Astrocyte (in vitro differentiated cells and primary cell): ENCODE results near the gene SPNS3.

Experiments
- CTCF ChIP-seq: IDR thresholded peaks from 2 replicates; pipeline ENCODE4 v1.5.1; 2011; ENCODE audit warnings: low read depth, mild to moderate bottlenecking, inconsistent platforms, low read length, moderate library complexity; ENCODE audit not compliant: insufficient read depth
- EZH2 ChIP-seq: IDR thresholded peaks from 2 replicates; pipeline ENCODE4 v1.6.1; 2012; ENCODE audit warnings: mild to moderate bottlenecking, low read length, inconsistent platforms; ENCODE audit not compliant: insufficient read depth

GRCh38 chr17:4405038-4405669, 28.6 kb upstream of the SPNS3 start:
- TF ChIP-seq CTCF = no peak
- no peak for TF ChIP-seq EZH2
